GM18505 (cell line): ENCODE measurements around the gene SAFB.

Experiments
- ATAC-seq: cut with Tn5 transposase; IDR thresholded peaks from one replicate; pipeline ENCODE4 v1.9.1; 2021; ENCODE audit not compliant: unreplicated experiment
- POLR2A ChIP-seq: IDR thresholded peaks from 4 replicates; pipeline ENCODE4 v1.6.1; 2011; ENCODE audit warnings: borderline replicate concordance; ENCODE audit not compliant: insufficient read depth, insufficient read length; ENCODE audit errors: extremely low read depth

SAFB gene

GRCh38 chr19:5717215-5717935, 94.5 kb downstream of the SAFB start:
- no peak for ATAC-seq
- TF ChIP-seq POLR2A: no peak
